COLO668 (cell line): ENCODE data around the gene GSE1.
"Not testable (repeated sequence)": the region's sequence is repeated elsewhere in the genome, so short reads cannot be mapped to it uniquely, and the experiment has no call there.

ENCODE experiments used
- DNase-seq: peaks from one replicate; lab custom pipeline; 2025; ENCODE audit not compliant: unreplicated experiment; lab: John Stamatoyannopoulos, UW

Gene GSE1

GRCh38 chr16:85589688-85590505, 23.2 kb upstream of the GSE1 start:
- no peak for DNase-seq

GRCh38 chr16:85590506-85590832, 22.7 kb upstream of the GSE1 start:
- no peak for DNase-seq

GRCh38 chr16:85591381-85591780, 21.7 kb upstream of the GSE1 start:
- DNase-seq, result no peak

- not testable (repeated sequence) for DNase-seq
These were observed 20.8 kb upstream of the GSE1 start for GRCh38 chr16:85592277-85592676.

GRCh38 chr16:85592700-85593493, 20.2 kb upstream of the GSE1 start:
- DNase-seq, result peak; percentile 22

GRCh38 chr16:85593494-85594221, 19.5 kb upstream of the GSE1 start:
- DNase-seq, result peak; percentile 38

- peak; percentile 16 for DNase-seq
These were observed 18.7 kb upstream of the GSE1 start for GRCh38 chr16:85594273-85594977.

- no peak for DNase-seq
These were observed 18.0 kb upstream of the GSE1 start for GRCh38 chr16:85594978-85595661.

- DNase-seq, result no peak
These were observed 17.2 kb upstream of the GSE1 start for GRCh38 chr16:85595812-85596502.

- DNase-seq, result no peak
These were observed 15.0 kb upstream of the GSE1 start for GRCh38 chr16:85598141-85598540.

- DNase-seq, result peak; percentile 12
These were observed 13.0 kb upstream of the GSE1 start for GRCh38 chr16:85600078-85600477.

GRCh38 chr16:85600530-85601271, 12.4 kb upstream of the GSE1 start:
- DNase-seq, result no peak

GRCh38 chr16:85601272-85601639, 11.9 kb upstream of the GSE1 start:
- no peak for DNase-seq

GRCh38 chr16:85601730-85602401, 11.3 kb upstream of the GSE1 start:
- DNase-seq, result peak; percentile 37

GRCh38 chr16:85602402-85603202, 10.5 kb upstream of the GSE1 start:
- peak; percentile 90 for DNase-seq

- DNase-seq, result no peak
These were observed 9.8 kb upstream of the GSE1 start for GRCh38 chr16:85603203-85603755.

GRCh38 chr16:85604145-85604705, 8.9 kb upstream of the GSE1 start:
- no peak for DNase-seq
